PC-3 (cell line): ENCODE measurements around the gene SPIRE1.

Source experiments
- EZH2 ChIP-seq: fragments of 300-600 bp; sonication (generic); IDR thresholded peaks from one replicate; pipeline ENCODE4 v1.6.1; 2017; ENCODE audit warnings: antibody characterized with exemption, mild to moderate bottlenecking, low read length; ENCODE audit not compliant: unreplicated experiment
- EZH2phosphoT487 ChIP-seq: fragments of 300-600 bp; sonication (generic); IDR thresholded peaks from 2 replicates; pipeline ENCODE4 v1.6.1; 2018; ENCODE audit warnings: mild to moderate bottlenecking, antibody characterized with exemption, low read length, borderline replicate concordance
- TF ChIP-seq, protein P1 (sequence below): fragments of 300-600 bp; sonication (generic); conservative IDR thresholded peaks from 2 replicates; pipeline ENCODE4 v1.5.1; 2017; ENCODE audit warnings: antibody characterized with exemption, low read depth, mild to moderate bottlenecking, low read length

DNA sequence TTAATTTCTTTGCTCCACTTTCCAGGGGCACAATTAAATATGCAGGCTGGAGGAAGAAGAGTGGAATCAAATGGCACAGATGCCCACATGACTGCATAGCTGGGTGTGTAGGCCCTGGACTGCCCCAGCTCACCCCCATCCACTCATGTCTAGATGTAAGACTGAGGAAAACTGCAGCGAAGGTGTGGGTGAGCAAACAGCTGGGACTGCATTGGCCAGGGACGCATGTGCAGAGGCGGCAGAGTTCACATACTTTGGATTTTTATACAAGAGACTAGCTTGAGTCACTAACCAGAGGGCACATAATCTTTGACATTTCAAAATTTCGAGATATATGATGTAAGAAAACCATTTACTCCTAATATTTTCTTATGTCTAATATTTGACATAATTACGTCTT, 60.1 kb downstream of the SPIRE1 start:
- TF ChIP-seq, protein P1, sequence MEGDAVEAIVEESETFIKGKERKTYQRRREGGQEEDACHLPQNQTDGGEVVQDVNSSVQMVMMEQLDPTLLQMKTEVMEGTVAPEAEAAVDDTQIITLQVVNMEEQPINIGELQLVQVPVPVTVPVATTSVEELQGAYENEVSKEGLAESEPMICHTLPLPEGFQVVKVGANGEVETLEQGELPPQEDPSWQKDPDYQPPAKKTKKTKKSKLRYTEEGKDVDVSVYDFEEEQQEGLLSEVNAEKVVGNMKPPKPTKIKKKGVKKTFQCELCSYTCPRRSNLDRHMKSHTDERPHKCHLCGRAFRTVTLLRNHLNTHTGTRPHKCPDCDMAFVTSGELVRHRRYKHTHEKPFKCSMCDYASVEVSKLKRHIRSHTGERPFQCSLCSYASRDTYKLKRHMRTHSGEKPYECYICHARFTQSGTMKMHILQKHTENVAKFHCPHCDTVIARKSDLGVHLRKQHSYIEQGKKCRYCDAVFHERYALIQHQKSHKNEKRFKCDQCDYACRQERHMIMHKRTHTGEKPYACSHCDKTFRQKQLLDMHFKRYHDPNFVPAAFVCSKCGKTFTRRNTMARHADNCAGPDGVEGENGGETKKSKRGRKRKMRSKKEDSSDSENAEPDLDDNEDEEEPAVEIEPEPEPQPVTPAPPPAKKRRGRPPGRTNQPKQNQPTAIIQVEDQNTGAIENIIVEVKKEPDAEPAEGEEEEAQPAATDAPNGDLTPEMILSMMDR: no peak
- TF ChIP-seq EZH2 (no peak), EZH2phosphoT487 (no peak)
